VCaP (cell line): Measurements from ENCODE around the gene SPAG9.

ENCODE experiments used
- H3K27ac ChIP-seq: fragments of 450-650 bp; 2 replicates; pipeline ENCODE4 v1.5.1; 2017
- CTCF ChIP-seq: fragments of 450-650 bp; conservative IDR thresholded peaks from 2 replicates; pipeline ENCODE4 v1.5.1; 2017; ENCODE audit warnings: mild to moderate bottlenecking, moderate library complexity

The SPAG9 gene

GRCh38 chr17:50947782-50948543, 172.7 kb downstream of the SPAG9 start:
- H3K27ac ChIP-seq = peak overlapping the region; percentile 99
- TF ChIP-seq CTCF = no peak

DNA sequence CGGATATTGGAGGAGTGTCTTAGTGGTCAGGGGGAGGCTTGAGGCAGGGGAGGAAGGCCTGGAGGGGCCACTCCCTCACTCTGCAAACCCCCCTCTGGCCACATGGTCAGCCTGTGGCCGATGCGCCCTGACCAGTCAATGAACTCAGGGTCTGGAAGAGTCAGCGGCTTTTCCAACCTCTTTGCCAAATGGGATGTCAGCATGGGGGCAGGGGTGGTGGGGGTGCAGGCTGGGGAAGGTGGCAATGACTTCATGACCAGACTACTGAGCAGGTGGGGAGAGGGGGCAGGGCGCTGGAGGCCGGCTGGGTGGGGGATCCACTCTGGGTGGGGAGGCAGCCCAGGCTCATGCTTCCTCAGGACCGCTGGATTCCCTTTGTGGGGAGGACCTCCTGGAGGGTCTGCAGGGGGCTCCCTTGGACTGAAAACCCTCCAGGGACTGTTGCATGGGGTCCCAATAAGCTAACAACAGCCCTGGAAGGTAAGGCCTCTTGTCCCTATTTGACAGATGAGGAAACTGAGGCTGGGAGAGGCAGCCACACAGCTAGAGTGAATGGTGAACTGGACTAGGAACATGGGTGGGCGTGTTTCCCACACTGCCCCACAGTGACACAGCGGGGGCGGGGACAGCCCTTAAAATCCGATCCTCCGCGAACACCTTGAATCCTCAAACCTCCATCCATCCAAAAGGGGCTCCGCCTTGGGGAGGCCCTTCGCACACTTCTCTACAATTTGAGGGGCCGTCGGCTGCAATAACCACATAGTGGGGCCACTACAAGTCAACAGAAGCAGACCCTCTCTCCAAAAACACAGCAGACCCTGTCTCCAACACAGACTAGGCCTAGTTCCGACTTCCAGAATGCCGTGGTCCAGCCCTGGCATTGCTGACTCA, 173.5 kb downstream of the SPAG9 start:
- peak overlapping the region; percentile 99 for H3K27ac ChIP-seq
- no peak for TF ChIP-seq CTCF

DNA sequence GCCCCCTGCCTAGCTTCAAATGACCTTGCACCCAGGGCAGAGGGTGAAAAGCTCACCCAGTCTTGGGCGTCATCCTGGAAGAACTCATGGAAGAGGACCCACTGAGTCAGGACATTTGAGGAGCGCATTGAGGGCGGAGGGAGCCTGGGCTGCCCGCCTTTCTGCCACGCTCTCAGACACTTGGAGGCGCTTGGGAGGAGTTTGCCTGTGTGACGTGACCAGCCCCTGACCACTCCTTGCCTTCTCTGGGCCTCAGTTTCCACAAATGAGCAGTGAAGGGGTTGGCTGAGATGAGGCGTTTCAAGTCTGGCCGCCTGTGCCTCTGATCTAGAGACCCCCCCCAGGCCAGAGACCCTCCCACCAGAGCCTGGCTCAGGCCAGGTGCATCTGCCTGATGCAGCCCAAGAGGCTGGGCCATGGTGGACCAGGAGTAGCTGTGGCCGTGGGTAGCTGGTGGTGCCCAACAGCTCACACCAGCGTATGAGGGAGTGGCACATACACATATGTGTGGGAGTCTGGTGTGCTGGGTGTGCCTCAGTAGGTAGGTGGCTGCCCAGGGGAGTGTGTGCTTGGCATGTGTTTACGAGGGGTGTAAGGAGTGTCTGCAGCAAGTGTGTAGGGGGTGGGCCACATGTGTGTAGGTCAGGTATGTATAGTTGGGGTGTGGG, 174.3 kb downstream of the SPAG9 start:
- TF ChIP-seq CTCF = no peak
- peak overlapping the region; percentile 99 for H3K27ac ChIP-seq

DNA sequence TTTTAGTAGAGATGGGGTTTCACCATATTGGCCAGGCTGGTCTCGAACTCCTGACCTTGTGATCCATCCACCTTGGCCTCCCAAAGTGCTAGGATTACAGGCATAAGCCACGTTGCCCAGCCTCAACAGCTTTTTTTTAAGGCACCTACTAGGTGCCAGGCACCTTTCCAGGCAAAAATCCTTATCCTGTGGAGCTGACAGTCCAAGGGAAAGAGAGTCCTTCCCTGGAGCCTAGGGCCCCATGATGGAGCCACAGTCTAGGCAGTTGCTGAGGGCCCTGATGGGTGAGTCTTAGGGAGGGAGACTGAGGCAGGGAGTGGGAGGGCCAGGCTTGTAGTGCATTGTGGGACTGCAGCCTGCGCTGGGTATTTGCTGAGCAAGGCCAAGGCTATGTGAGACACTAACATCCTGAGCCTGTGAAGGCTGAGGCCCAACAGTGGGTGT, 174.9 kb downstream of the SPAG9 start:
- TF ChIP-seq CTCF = no peak
- H3K27ac ChIP-seq = peak overlapping the region; percentile 99

GRCh38 chr17:50944902-50945720, 175.6 kb downstream of the SPAG9 start:
- TF ChIP-seq CTCF = no peak
- peak overlapping the region; percentile 99 for H3K27ac ChIP-seq

- peak overlapping the region; percentile 99 for H3K27ac ChIP-seq
- TF ChIP-seq CTCF = no peak
Observed at GRCh38 chr17:50944054-50944901, 176.4 kb downstream of the SPAG9 start.
